ENCODE data around the gene STEAP1.

Gene STEAP1

GRCh38 chr7:90213521-90213920 is 59.3 kb downstream of the STEAP1 start:
- no peak for DNase-seq
